Lung (tissue), 12 donors: ENCODE measurements around the gene ADAMTS16. TPM values are rescaled to one million over a fixed set of nuclear protein-coding genes. Genes with fewer than 3 reads are reported as not detected.

Experiments
- ATAC-seq: fragments of 200-7000 bp; cut with Tn5 transposase; one replicate; pipeline ENCODE4 v1.9.1; 2020; ENCODE audit warnings: moderate number of reproducible peaks; ENCODE audit not compliant: insufficient read depth, low FRiP score
- DNase-seq, 3 donors: peaks; one replicate each; pipeline ENCODE4 v3.0.0-alpha.2; 2013 to 2017
- H3K27ac ChIP-seq, 2 donors: one replicate each; pipeline ENCODE4 v1.5.1; 2013; ENCODE audit warnings: mild to moderate bottlenecking in 2 of 2, moderate library complexity in 2 of 2, control low read depth in 1 of 2, inconsistent platforms in 1 of 2, low read depth in 1 of 2, low read length in 1 of 2
- H3K27me3 ChIP-seq, 3 donors: one replicate each; pipeline ENCODE4 v1.5.1; 2013; ENCODE audit warnings: low read length in 2 of 3; ENCODE audit not compliant: control insufficient read depth in 3 of 3, insufficient read depth in 3 of 3
- H3K36me3 ChIP-seq, 4 donors: one replicate each; pipeline ENCODE4 v1.5.1; 2013; ENCODE audit warnings: low read length in 4 of 4, mild to moderate bottlenecking in 1 of 4, moderate library complexity in 1 of 4; ENCODE audit not compliant: control insufficient read depth in 4 of 4, insufficient read depth in 4 of 4
- H3K4me1 ChIP-seq, 5 donors: one replicate each; pipeline ENCODE4 v1.5.1; 2013; ENCODE audit warnings: low read length in 5 of 5, mild to moderate bottlenecking in 2 of 5, moderate library complexity in 1 of 5; ENCODE audit not compliant: control insufficient read depth in 5 of 5, insufficient read depth in 5 of 5
- H3K4me3 ChIP-seq: one replicate; pipeline ENCODE4 v1.5.1; 2013; ENCODE audit warnings: mild to moderate bottlenecking, control low read depth, moderate library complexity
- H3K9ac ChIP-seq, 2 donors: one replicate each; pipeline ENCODE4 v1.5.1; 2013; ENCODE audit warnings: low read length in 2 of 2, control low read depth in 1 of 2; ENCODE audit not compliant: insufficient read depth in 1 of 2
- H3K9me3 ChIP-seq, 4 donors: one replicate each; pipeline ENCODE4 v1.5.1; 2013; ENCODE audit warnings: low read length in 3 of 4, mild to moderate bottlenecking in 1 of 4, moderate library complexity in 1 of 4; ENCODE audit not compliant: control insufficient read depth in 4 of 4, insufficient read depth in 3 of 4
- WGBS, 2 donors: extraction: QIAGEN DNeasy Blood & Tissue Kit; methylation state at CpG; one replicate each; pipeline ENCODE4 v1.1.7; 2013; 5-methylcytosine and 5-hydroxymethylcytosine counted together
- polyA plus RNA-seq, 2 donors: library from polyadenylated mRNA; stranded (reverse); fragments of 200-250 nt; gene quantifications; one replicate each; pipeline ENCODE4 v1.2.1, GENCODE V29; 2013
- total RNA-seq, 2 donors: library from RNA; depleted of rRNA in 1 of 2; stranded (reverse); fragments of >200 nt in 1 of 2; gene quantifications; one replicate each; pipeline ENCODE4 v1.2.1, GENCODE V29; 2014 to 2021
- TF ChIP-seq, protein P1 (sequence below): IDR thresholded peaks from 2 replicates; pipeline ENCODE4 v1.5.1; 2012; ENCODE audit warnings: mild to moderate bottlenecking; ENCODE audit errors: control extremely low read depth, extremely low read depth
- donor health status: control.
- donor health status: control.
- donor health status: Bipolar disorder and iron deficiency.
- donor health status: healthy.
- donor health status: DM: yes; HTN: yes; CAD: no.

The ADAMTS16 gene
- total and polyA plus RNA-seq, 4 donors: 0.09 to 0.97 TPM; not detected in 2

DNA sequence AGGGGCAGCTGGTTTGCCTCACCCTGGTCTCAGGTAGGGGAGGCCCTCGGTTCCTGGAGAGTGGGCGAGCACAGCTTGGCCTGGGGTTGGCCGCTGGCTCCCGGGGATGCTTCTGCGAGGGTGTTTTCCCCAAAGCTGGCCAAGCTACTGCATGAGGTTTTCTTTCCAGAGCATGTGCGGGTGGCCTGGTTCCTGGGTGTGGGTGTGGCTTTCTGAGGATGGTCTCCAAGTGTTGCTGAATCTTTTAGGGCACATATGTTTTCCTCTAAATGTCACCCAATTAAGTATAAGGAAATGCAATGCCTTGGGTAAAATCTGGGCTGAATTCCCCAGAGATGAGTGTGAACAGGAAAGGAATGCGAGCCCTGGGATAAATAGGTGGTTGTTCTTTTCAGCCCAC, 166.6 kb downstream of the ADAMTS16 start:
- ATAC-seq (no peak), DNase-seq (peak; percentile 83 to 96 (median 93))
- Histone ChIP-seq H3K4me3 (no peak overlapping the region), H3K4me1 (peaks cover 0 to 24% (median 3%) of the 10 kb centered on the region in 5 donors), H3K9ac (no peak overlapping the region), H3K36me3 (no peaks in the 10 kb centered on the region), H3K27ac (no peak overlapping the region), H3K27me3 (no peaks in the 10 kb centered on the region), H3K9me3 (peaks cover 0 to 10% (median 0%) of the 10 kb centered on the region in 4 donors)
- WGBS, 2 donors: 65 to 77% methylated on average over 7 of the region's 7 CpGs
- TF ChIP-seq, protein P1, sequence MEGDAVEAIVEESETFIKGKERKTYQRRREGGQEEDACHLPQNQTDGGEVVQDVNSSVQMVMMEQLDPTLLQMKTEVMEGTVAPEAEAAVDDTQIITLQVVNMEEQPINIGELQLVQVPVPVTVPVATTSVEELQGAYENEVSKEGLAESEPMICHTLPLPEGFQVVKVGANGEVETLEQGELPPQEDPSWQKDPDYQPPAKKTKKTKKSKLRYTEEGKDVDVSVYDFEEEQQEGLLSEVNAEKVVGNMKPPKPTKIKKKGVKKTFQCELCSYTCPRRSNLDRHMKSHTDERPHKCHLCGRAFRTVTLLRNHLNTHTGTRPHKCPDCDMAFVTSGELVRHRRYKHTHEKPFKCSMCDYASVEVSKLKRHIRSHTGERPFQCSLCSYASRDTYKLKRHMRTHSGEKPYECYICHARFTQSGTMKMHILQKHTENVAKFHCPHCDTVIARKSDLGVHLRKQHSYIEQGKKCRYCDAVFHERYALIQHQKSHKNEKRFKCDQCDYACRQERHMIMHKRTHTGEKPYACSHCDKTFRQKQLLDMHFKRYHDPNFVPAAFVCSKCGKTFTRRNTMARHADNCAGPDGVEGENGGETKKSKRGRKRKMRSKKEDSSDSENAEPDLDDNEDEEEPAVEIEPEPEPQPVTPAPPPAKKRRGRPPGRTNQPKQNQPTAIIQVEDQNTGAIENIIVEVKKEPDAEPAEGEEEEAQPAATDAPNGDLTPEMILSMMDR: no peak

DNA sequence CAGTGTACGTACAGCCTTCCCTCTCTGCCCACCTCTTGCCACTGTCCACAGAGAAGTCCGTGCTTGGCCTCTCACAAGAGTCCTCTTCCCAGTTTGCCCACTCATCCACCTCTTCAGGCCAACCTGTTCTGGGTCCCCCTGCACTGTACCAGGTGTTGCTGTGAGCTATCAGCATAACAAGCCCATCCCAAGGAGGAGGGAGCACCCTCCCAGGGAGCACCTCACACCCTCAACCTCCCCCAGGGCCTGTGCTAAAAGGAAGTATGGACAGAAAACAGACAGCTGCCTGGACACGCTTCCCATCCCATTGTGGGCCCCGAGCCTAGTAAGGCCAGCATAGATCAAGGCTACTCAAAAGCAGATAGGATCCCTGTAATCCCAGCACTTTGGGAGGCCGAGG, 168.2 kb downstream of the ADAMTS16 start:
- DNase-seq (no peak), ATAC-seq (no peak)
- Histone ChIP-seq H3K4me3 (no peak overlapping the region), H3K9me3 (peaks cover 0 to 3% (median 0%) of the 10 kb centered on the region in 4 donors), H3K27ac (no peak overlapping the region), H3K4me1 (peaks cover 0 to 28% (median 3%) of the 10 kb centered on the region in 5 donors), H3K36me3 (no peaks in the 10 kb centered on the region), H3K9ac (no peak overlapping the region), H3K27me3 (no peaks in the 10 kb centered on the region)
- TF ChIP-seq, protein P1: no peak
- WGBS, 2 donors: 83 to 91% methylated on average over 5 of the region's 5 CpGs

DNA sequence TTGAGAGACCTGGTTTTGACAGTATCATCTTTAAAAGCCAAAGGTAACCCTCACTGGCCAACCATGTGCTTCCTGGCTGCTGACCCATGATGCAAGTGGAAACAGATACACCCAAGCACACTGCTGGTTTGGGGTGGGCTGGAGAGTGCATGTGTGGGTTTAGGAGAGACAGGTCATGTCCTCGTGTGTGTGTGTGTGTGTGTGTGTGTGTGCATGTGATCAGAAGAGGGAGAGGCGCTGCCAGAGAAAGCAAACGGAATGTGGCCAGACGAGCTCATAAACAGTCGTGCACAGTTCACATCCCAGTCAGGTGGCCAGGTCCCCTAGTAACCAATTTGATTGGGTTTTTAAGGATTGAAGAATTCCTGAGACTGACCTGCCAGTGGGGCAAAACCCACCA, 169.5 kb downstream of the ADAMTS16 start:
- no peak overlapping the region for H3K9ac ChIP-seq
- H3K36me3 ChIP-seq: no peaks in the 10 kb centered on the region
- no peaks in the 10 kb centered on the region for H3K27me3 ChIP-seq
- peaks cover 0 to 28% (median 3%) of the 10 kb centered on the region in 5 donors for H3K4me1 ChIP-seq
- WGBS, 2 donors: 63 to 66% methylated on average over 5 of the region's 5 CpGs
- peaks cover 0 to 3% (median 0%) of the 10 kb centered on the region in 4 donors for H3K9me3 ChIP-seq
- ATAC-seq (no peak), DNase-seq (no peak)
- no peak overlapping the region for H3K4me3 ChIP-seq
- no peak overlapping the region for H3K27ac ChIP-seq
- TF ChIP-seq, protein P1: no peak

GRCh38 chr5:5313101-5313635, 173.0 kb downstream of the ADAMTS16 start:
- TF ChIP-seq, protein P1: no peak
- H3K27ac ChIP-seq: no peak overlapping the region
- no peak overlapping the region for H3K4me3 ChIP-seq
- H3K4me1 ChIP-seq: peaks cover 0 to 17% (median 0%) of the 10 kb centered on the region in 5 donors
- no peaks in the 10 kb centered on the region for H3K9me3 ChIP-seq
- H3K36me3 ChIP-seq: no peaks in the 10 kb centered on the region
- WGBS, 2 donors: 69 to 73% methylated on average over 6 of the region's 6 CpGs
- H3K9ac ChIP-seq: no peak overlapping the region
- no peak for DNase-seq
- H3K27me3 ChIP-seq: no peaks in the 10 kb centered on the region
- no peak for ATAC-seq
